PC-9 (cell line): ENCODE measurements around the gene LRRC7. TPM values are rescaled to one million over a fixed set of nuclear protein-coding genes. Genes with fewer than 3 reads are reported as not detected.

Source experiments
- BruUV-seq: library from RNA; stranded (reverse); fragments of 400-500 nt; replicated peaks from 2 replicates; lab custom pipeline; 2021; lab: Mats Ljungman, UMichigan
- CTCF ChIA-PET: fragments of 300-600 bp; sonication (Branson Sonifier 250); formaldehyde crosslinking; loops from one replicate; lab custom pipeline; 2022; ENCODE audit warnings: antibody characterized with exemption; lab: Charles Lee
- POLR2A ChIA-PET: fragments of 300-600 bp; sonication (Branson Sonifier 250); formaldehyde crosslinking; loops from one replicate; lab custom pipeline; 2022; ENCODE audit warnings: antibody characterized with exemption; ENCODE audit not compliant: unreplicated experiment; lab: Charles Lee
- DNase-seq, 2 experiments: peaks; one replicate each; pipeline versions ENCODE4 v3.0.0 to v3.0.0-alpha.2; 2015 to 2022; ENCODE audit warnings: mixed read lengths in 1 of 2
- H2AFZ ChIP-seq: fragments of 200-600 bp; sonication (generic); 2 replicates; pipeline ENCODE4 v1.8.1; 2017; ENCODE audit warnings: antibody characterized with exemption
- H3F3A ChIP-seq: fragments of 200-600 bp; sonication (generic); 2 replicates; pipeline ENCODE4 v1.8.1; 2017; ENCODE audit warnings: antibody characterized with exemption, mild to moderate bottlenecking, low read depth; ENCODE audit not compliant: insufficient read depth
- H3K27ac ChIP-seq: fragments of 200-600 bp; sonication (generic); 2 replicates; pipeline ENCODE4 v1.6.1; 2016; ENCODE audit warnings: mixed run types
- H3K27me3 ChIP-seq: fragments of 200-600 bp; sonication (generic); 2 replicates; pipeline ENCODE4 v1.6.1; 2016; ENCODE audit warnings: low read depth, mixed run types; ENCODE audit not compliant: insufficient read depth
- H3K36me3 ChIP-seq: fragments of 200-600 bp; sonication (generic); 2 replicates; pipeline ENCODE4 v1.6.1; 2016; ENCODE audit warnings: low read depth, mixed run types
- H3K4me1 ChIP-seq: fragments of 200-600 bp; sonication (generic); replicated peaks from 2 replicates; pipeline ENCODE4 v1.6.1; 2016; ENCODE audit warnings: mixed run types; ENCODE audit not compliant: insufficient read depth
- H3K4me2 ChIP-seq: fragments of 200-600 bp; sonication (generic); 2 replicates; pipeline ENCODE4 v1.6.1; 2017; ENCODE audit warnings: mixed run types
- H3K4me3 ChIP-seq: fragments of 200-600 bp; sonication (generic); 2 replicates; pipeline ENCODE4 v1.6.1; 2016; ENCODE audit warnings: mixed run types
- H3K79me2 ChIP-seq: fragments of 200-600 bp; sonication (generic); 2 replicates; pipeline ENCODE4 v1.6.1; 2017; ENCODE audit warnings: low read depth, mixed run types
- H3K9me2 ChIP-seq: fragments of 200-600 bp; sonication (generic); 2 replicates; pipeline ENCODE4 v1.8.1; 2017; ENCODE audit warnings: mild to moderate bottlenecking; ENCODE audit not compliant: insufficient read depth
- H3K9me3 ChIP-seq: fragments of 200-600 bp; sonication (generic); 2 replicates; pipeline ENCODE4 v1.8.1; 2016; ENCODE audit warnings: low read depth; ENCODE audit not compliant: insufficient read depth
- H4K20me1 ChIP-seq: fragments of 200-600 bp; sonication (generic); 2 replicates; pipeline ENCODE4 v1.8.1; 2017; ENCODE audit not compliant: insufficient read depth
- EZH2 ChIP-seq: fragments of 200-600 bp; sonication (generic); IDR thresholded peaks from 2 replicates; pipeline ENCODE4 v1.8.0; 2017; ENCODE audit warnings: antibody characterized with exemption, low read depth
- intact Hi-C: fragments of 100-400 bp; cut with micrococcal nuclease; formaldehyde crosslinking; loops from one replicate; pipeline ENCODE4 v1.10.0; 2022; ENCODE audit not compliant: unreplicated experiment
- total RNA-seq: library from RNA; stranded (reverse); gene quantifications from 2 replicates; pipeline ENCODE4 v1.2.3, GENCODE V29; 2021
- TF ChIP-seq, protein P1 (sequence below): fragments of 200-600 bp; sonication (generic); conservative IDR thresholded peaks from 2 replicates; pipeline ENCODE4 v1.6.1; 2017; ENCODE audit warnings: mixed run types, antibody characterized with exemption, mild to moderate bottlenecking, moderate library complexity

Gene LRRC7
- total RNA-seq, 1 experiment from 2014 or later, result not detected

DNA sequence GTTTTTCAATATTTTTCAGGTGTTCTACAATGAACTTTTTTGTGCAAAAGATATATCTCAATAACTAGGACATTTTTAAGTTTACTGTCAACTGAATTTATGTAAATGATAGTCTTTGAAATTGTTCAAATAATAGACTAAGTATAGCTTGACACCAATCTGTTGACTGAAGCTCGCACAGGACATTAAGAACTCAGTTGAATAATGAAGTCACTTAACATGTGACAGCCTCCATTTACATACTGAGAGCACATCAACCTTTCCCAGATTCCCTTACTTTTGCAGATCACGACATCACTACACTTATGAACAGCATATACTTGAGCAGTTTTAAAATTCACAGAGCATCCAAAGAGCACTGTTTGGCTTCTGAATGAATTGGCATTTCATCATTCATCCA, 268.2 kb downstream of the LRRC7 start:
- H3K36me3 ChIP-seq, result no peaks in the 10 kb centered on the region
- intact Hi-C loops, result no loop called here
- H3K9me3 ChIP-seq, result no peaks in the 10 kb centered on the region
- ChIA-PET POLR2A (no interaction called here), CTCF (no interaction called here)
- no TSS peak for BruUV-seq
- H3K9me2 ChIP-seq, result no peaks in the 10 kb centered on the region; the same call in 1 of the 2 replicates
- no peaks in the 10 kb centered on the region for H3K79me2 ChIP-seq
- H3K4me2 ChIP-seq, result no peak overlapping the region
- no peaks in the 10 kb centered on the region for H3K4me1 ChIP-seq
- no peak overlapping the region for H2AFZ ChIP-seq
- no peak for TF ChIP-seq EZH2
- H3K27ac ChIP-seq, result no peak overlapping the region
- no peaks in the 10 kb centered on the region for H4K20me1 ChIP-seq
- no peaks in the 10 kb centered on the region for H3K27me3 ChIP-seq
- no peak overlapping the region for H3K4me3 ChIP-seq
- H3F3A ChIP-seq, result no peaks in the 10 kb centered on the region
- no peak for DNase-seq

DNA sequence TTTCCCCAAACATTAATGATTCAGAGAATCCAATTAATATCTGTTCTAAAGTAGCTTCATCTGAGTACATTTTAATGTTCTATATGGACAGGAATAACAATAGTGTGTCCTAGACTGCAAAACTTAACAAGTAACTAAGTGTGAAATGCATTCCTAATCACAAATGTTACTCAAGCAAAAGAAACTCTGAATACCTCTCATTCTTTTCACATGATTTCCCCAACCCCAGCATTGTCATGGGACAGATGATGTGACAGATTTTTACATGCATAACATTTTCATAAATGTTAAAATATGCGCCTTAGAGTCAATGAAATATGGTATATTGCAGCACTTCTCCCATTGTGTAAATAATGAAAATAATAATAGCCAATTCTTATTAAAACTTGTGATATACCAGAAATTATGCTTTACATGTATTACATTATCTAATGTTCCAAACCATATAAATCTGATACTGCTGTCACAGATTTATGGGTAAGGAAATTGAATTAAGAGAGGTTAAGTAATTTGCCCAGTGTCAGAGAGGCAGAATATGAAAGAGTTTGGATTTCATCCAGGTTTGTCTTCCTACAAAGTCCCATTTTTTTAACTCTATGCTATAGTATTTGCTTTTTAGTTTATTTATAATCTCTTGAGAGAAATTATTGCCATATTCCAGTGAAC, 269.4 kb downstream of the LRRC7 start:
- TF ChIP-seq, protein P1, sequence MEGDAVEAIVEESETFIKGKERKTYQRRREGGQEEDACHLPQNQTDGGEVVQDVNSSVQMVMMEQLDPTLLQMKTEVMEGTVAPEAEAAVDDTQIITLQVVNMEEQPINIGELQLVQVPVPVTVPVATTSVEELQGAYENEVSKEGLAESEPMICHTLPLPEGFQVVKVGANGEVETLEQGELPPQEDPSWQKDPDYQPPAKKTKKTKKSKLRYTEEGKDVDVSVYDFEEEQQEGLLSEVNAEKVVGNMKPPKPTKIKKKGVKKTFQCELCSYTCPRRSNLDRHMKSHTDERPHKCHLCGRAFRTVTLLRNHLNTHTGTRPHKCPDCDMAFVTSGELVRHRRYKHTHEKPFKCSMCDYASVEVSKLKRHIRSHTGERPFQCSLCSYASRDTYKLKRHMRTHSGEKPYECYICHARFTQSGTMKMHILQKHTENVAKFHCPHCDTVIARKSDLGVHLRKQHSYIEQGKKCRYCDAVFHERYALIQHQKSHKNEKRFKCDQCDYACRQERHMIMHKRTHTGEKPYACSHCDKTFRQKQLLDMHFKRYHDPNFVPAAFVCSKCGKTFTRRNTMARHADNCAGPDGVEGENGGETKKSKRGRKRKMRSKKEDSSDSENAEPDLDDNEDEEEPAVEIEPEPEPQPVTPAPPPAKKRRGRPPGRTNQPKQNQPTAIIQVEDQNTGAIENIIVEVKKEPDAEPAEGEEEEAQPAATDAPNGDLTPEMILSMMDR, result no peak
- TF ChIP-seq EZH2, result no peak
- Histone ChIP-seq H4K20me1 (no peaks in the 10 kb centered on the region), H3K27me3 (no peaks in the 10 kb centered on the region), H3F3A (no peaks in the 10 kb centered on the region), H3K4me2 (no peak overlapping the region), H3K9me3 (no peaks in the 10 kb centered on the region), H3K4me3 (no peak overlapping the region), H2AFZ (no peak overlapping the region), H3K79me2 (no peaks in the 10 kb centered on the region), H3K27ac (no peak overlapping the region), H3K4me1 (no peaks in the 10 kb centered on the region), H3K36me3 (no peaks in the 10 kb centered on the region), H3K9me2 (no peaks in the 10 kb centered on the region; the same call in 1 of the 2 replicates)
- ChIA-PET CTCF (no interaction called here), POLR2A (no interaction called here)
- no TSS peak for BruUV-seq
- intact Hi-C loops, result no loop called here
- DNase-seq, result no peak

DNA sequence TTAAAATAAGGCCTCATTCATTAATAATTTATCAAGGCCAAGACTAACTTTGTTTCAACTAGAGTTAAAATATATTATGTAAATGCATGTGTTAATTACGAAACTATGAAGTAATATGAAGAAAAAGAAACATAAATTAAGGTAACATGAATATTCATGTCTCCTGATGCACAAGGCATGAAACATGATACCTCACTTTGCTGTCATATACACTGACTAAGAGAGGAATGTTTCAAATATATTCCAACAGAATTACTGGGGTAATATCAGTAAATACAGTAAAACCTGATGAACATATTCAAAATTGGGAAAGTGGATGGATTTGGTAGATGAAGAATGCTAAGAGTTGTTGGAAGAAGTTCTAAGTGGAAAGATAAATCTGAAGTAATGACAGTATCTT, 274.6 kb downstream of the LRRC7 start:
- no peaks in the 10 kb centered on the region for H3K79me2 ChIP-seq
- H2AFZ ChIP-seq, result no peak overlapping the region
- no peaks in the 10 kb centered on the region for H3K27me3 ChIP-seq
- H4K20me1 ChIP-seq, result no peaks in the 10 kb centered on the region
- no peak overlapping the region for H3K4me2 ChIP-seq
- no TSS peak for BruUV-seq
- no peaks in the 10 kb centered on the region for H3F3A ChIP-seq
- ChIA-PET POLR2A (no interaction called here), CTCF (no interaction called here)
- no peaks in the 10 kb centered on the region for H3K9me2 ChIP-seq
- no peaks in the 10 kb centered on the region for H3K9me3 ChIP-seq
- no peak for DNase-seq
- intact Hi-C loops, result no loop called here
- H3K27ac ChIP-seq, result no peak overlapping the region
- H3K36me3 ChIP-seq, result no peaks in the 10 kb centered on the region
- no peaks in the 10 kb centered on the region for H3K4me1 ChIP-seq
- no peak overlapping the region for H3K4me3 ChIP-seq
- TF ChIP-seq, protein P1, result no peak
- no peak for TF ChIP-seq EZH2

DNA sequence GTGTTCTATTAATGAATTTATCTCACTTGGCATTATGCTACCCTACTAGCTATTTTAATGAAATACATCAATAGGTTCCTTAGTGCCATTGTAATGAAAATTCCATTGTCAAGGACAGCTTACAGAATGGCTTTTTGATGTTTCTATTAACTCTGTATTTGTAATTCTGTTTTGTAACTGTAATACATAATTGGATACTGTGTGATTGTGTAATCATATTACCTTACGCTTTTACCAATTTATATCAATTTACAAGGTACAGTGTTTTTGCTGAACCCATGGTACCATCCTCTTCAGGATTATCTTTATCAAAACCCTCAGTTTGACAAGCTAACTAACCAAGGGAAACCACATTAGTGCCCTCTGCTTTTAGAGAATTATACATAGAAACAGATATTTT, 277.9 kb downstream of the LRRC7 start:
- TF ChIP-seq, protein P1, result no peak
- TF ChIP-seq EZH2, result no peak
- CTCF ChIA-PET, result no interaction called here

More for the DNA sequence above, 277.9 kb downstream of the LRRC7 start:
- Histone ChIP-seq H3K79me2 (no peaks in the 10 kb centered on the region), H3K27me3 (no peaks in the 10 kb centered on the region), H3K4me1 (no peaks in the 10 kb centered on the region), H4K20me1 (no peaks in the 10 kb centered on the region), H3F3A (no peaks in the 10 kb centered on the region), H2AFZ (no peak overlapping the region), H3K9me3 (no peaks in the 10 kb centered on the region), H3K27ac (no peak overlapping the region), H3K9me2 (0 out of 2 replicates have a peak, but pooled peaks cover 3% of the 10 kb centered on the region), H3K4me2 (no peak overlapping the region), H3K36me3 (no peaks in the 10 kb centered on the region), H3K4me3 (no peak overlapping the region)
- no TSS peak for BruUV-seq
- POLR2A ChIA-PET, result no interaction called here
- DNase-seq, result no peak
- intact Hi-C loops, result no loop called here
